GM18909 (cell line): Measurements from ENCODE around the gene USH2A.

ENCODE experiments used
- ATAC-seq: cut with Tn5 transposase; IDR thresholded peaks from one replicate; pipeline ENCODE4 v1.9.1; 2021; ENCODE audit warnings: mild to moderate bottlenecking; ENCODE audit not compliant: unreplicated experiment, poor library complexity

Gene USH2A, protein sequence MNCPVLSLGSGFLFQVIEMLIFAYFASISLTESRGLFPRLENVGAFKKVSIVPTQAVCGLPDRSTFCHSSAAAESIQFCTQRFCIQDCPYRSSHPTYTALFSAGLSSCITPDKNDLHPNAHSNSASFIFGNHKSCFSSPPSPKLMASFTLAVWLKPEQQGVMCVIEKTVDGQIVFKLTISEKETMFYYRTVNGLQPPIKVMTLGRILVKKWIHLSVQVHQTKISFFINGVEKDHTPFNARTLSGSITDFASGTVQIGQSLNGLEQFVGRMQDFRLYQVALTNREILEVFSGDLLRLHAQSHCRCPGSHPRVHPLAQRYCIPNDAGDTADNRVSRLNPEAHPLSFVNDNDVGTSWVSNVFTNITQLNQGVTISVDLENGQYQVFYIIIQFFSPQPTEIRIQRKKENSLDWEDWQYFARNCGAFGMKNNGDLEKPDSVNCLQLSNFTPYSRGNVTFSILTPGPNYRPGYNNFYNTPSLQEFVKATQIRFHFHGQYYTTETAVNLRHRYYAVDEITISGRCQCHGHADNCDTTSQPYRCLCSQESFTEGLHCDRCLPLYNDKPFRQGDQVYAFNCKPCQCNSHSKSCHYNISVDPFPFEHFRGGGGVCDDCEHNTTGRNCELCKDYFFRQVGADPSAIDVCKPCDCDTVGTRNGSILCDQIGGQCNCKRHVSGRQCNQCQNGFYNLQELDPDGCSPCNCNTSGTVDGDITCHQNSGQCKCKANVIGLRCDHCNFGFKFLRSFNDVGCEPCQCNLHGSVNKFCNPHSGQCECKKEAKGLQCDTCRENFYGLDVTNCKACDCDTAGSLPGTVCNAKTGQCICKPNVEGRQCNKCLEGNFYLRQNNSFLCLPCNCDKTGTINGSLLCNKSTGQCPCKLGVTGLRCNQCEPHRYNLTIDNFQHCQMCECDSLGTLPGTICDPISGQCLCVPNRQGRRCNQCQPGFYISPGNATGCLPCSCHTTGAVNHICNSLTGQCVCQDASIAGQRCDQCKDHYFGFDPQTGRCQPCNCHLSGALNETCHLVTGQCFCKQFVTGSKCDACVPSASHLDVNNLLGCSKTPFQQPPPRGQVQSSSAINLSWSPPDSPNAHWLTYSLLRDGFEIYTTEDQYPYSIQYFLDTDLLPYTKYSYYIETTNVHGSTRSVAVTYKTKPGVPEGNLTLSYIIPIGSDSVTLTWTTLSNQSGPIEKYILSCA (N-terminal part only)

DNA sequence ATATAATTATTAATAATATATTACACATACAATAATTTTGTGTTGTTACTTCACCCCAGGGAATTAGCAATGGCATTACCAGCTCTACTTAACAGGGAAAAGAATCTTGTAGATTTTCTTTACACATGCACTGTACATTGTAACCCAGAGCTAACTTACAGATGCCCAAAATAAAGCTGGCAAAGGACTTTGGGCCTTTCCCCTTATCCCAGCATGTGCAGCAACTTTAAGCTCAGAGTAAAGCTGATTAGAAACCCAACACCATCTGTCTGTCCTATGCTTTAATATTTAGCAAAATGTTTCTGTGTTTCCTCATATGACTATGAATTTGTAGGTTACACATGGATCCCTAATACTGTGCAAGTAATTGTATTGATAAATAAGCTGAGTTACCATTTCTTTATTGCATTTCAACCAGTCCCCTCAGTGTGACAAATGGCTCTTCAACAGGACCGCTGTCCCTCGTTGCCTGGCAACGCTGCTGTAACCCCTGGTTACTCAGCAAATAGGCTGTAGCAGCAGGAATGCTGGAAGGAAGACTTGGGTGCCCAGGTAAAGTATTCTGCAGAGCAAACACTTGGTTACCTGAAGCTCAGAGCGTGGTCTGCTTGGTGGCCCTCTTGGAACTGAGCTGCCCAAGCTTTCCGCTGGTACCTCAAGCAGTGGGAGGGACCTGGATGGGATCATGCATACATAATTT is at the start of gene USH2A:
TSS of gene USH2A (minus strand) at position 628 of the 700 bp plus-strand sequence. CDS start 1,112 bp downstream, outside the sequence.
- no peak for ATAC-seq

DNA sequence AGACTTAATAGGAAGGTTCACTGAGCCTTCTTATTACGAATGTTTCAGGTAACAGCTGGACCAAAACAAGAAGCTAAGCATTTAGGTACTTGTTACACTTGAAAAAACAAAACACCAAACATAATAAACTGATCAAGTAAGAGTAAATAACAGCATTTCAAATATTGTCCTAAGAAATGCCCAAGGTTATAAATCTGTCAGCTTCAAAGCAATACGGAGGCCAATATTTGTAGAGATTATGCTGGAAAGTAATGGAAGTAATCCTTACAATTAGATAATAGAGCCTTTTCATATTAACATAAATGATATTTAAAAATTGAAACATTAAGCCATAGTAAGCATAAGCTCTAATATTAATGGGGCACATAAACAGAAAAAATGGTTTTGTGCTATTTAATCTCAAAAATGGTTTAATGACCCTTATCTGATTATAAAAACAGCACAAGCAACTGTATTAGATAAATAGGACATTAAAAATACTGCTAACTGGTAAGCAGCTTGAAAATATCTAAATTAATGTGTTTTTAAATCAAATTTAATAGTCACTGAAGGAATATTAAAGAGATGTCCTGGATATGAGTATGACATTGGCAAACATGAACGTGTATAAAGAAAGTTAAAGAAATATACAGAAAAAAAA is 43.0 kb upstream of the USH2A start:
- ATAC-seq = no peak

DNA sequence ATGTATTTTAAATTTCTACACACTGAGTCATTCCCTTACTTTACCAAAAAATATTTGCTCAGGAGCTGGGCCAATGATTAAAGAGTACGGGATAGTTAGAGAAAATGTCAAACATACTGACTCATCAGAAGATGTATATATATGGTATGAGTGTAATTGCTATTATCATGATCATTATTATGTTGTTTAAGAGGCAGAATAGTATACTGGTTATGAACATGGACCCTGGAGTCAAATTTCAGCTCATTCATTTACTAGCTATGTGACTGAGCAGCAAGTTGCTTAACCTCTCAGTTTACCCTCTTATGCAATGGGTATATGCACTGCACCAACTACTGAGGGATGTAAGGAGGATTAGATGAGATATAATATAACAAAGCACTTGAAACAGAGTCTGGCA is 41.2 kb upstream of the USH2A start:
- ATAC-seq = no peak

DNA sequence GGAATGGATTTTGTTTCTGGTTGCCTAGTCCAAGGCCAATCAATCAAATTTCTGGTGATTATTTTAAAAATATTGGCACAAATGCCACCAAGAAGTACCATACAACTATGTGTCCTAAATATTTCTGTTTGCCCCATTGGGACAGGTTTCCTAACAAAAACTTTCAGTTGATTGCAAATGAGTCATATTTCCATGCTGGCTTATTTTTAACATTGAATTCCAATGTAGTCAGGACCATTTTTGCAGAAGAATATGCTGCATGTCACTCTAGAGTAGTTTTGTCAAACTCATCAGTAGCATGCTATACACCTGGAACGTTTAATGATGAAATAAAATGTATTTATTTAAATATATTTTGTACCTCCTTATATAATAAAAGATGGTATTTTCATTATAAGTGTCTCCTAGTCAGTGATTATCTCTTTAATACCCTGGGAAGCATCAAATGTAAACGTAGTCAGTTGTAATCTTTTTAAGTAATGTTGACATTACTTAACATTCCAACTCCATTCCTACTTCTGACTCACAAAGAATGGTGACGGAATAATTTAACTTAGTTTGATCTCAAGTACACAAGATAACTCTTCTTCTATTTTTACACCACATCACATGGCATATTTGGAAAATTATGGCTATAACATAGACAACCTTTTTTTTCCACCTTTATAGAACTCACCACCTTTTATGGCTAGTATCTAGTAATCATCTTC is 39.0 kb upstream of the USH2A start:
- no peak for ATAC-seq

DNA sequence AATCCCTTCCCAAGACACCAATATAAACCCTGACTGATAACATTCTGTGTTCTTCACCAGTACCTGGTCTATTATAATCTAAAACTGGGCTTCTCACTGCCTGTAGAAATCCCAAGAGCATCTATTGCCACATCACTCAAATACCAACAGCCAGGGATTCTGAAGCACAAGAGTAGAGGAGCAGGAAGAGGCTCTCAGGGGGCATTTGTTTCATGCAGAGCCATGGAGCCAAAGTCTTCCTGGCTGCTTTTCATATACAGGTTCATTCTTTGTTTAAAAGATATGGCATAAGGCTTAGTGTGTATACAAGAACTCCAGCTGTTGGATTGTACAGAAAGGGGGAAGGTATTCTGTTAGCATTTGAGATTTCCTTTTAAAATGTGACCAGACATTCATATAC is 38.2 kb upstream of the USH2A start:
- ATAC-seq = no peak

DNA sequence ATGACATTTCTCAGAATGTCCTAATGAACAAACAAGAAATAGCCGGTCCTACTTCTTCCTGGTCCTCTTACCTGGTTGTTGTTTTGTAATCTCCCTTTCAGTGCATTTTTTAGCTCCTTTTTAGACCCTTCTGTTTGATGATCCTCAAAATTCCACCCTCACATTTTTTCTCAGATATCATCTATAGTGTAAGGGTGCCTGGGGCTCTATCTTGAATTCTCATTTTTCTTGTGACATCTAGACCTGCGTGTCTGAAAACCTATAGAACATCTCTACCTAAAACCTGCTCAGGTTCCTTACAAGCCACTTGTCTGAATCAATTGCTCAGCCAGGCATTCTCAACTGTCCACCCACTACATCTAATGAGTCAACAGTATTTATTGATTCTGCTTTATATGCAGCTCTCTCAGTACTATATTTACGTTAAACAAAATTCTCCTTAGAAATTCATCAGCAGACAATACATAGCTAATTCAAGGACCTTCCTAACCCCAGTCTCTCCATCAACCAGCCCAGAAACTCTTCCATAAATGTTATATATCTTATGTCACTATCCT is 36.5 kb upstream of the USH2A start:
- no peak for ATAC-seq

DNA sequence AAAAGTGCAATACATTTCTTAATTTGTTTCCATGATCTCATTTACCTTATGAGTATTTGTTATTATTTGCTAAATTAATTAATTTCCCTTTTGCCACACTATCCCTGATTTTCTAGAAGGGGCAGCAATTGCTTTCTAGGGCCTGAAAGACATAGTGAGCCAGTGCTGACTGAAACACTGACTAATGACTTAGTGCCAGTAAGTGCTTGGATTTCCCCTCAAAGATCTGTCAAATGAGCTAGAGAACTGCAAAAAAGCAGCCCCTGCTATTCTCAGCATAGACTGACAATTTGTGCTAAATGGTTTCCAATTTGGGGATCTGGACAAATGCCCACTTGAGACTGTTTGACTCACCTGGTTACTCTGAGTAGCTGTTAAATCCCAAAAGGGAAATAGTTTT is 35.6 kb upstream of the USH2A start:
- no peak for ATAC-seq

DNA sequence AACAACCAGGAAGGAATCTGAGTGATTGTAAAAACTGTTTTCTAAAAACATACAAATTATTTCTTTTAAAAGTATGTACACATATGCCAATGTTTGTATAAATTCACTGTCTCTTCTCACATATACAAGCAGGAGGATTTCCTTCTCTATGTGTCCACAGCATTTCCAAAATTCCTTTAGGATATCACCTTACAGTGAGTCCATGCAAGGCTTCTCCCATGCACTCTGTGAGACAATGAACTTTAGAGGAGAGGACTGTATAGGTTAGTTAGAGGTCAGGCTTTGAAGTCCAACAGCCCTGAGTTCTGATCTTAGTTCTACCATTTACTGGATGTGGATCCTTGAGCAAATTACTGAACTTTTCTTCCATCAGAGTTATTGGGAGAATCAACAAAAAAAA is 34.1 kb upstream of the USH2A start:
- ATAC-seq = no peak

DNA sequence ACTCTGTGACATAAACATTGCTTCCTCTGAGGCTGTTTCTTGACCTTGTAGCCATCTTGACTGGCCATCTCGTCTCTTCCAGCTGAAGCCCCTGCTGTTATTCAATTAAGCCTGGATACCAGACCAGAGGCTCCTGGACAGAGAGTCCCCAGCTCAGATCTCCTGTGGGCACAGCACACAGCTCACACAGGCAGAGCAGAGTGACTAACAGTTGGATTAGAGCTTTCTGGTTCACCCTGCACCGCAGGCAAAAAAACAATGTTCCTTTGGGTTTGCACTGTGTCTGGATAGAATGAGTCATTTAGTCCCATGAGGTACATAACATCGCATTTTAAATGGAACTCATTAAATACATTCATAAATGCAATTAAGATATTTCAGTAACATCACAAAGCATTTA is 33.4 kb upstream of the USH2A start:
- no peak for ATAC-seq

DNA sequence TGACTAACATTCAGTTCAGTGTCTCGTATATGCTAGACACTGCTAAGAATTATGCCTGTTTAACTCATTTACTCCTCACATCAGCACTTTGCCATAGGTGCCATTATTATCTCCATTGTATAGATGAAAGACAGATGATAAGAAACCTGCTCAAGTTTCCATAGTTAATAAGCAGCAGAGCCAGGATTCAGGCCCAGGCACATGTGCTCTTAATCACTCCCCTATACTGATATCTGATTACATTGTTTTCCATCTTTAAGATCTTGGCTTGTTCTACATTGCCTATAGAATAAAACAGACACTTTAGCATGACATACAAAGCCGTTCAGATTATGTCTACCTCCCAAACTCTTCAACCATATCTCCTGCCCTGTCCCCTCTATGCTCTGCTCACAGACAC is 30.5 kb upstream of the USH2A start:
- no peak for ATAC-seq

DNA sequence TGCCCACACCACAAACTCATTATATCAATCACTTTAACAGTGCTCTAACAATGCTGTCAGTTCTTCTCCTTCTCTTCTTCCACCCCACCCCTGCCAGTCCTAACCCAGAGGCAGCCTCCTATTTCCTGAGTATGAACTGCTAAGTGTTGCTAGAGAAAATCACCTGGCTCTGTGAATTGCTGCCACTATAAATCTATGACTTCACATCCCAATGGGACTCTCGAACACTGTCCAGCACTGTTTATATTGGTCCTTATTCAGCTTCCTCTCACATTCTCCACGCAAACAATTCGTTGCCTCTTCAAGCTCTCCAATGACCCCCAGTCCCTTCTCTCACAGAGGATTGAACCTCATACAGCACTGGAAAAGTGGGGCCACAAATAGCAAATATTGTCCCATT is 27.0 kb upstream of the USH2A start:
- ATAC-seq = no peak

DNA sequence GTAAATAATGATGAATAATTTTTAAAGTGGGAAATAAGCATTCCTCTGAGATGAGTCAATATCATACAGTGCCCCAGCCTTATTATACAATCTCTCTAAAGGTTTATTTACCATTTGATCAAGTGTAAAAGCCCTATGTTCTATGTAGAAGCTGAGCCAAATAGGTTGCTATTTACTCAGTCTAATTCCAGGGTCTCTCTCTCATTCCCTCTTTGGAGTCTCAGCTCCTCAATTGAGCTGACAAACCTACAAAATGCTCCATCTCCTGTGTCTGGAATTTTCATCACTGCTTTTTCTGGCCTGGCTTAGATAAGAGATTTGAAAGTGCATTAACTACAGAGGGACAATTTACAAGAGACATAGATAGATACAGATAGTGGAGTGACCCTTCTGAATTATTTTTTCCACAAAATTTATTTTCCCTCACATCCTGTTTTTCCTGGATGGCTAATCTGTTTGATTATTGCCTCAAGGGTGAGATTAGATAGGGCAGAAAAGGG is 24.8 kb upstream of the USH2A start:
- ATAC-seq = no peak

DNA sequence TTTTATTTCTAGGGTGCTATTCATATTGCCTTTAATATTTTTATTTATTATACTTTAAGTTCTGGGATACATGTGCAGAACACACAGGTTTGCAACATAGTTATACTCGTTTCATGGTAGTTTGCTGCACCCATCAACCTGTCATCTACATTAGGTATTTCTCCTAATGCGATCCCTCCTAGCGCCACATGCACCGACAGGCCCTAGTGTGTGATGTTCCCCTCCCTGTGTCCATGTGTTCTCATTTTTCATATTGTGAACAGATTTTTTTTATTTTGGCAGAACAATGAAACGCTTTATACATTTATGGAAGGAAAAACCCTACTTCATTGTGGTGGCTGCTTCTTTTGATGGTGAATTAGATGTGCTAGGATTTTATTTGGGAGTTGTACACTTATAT is 14.4 kb upstream of the USH2A start:
- ATAC-seq = no peak

DNA sequence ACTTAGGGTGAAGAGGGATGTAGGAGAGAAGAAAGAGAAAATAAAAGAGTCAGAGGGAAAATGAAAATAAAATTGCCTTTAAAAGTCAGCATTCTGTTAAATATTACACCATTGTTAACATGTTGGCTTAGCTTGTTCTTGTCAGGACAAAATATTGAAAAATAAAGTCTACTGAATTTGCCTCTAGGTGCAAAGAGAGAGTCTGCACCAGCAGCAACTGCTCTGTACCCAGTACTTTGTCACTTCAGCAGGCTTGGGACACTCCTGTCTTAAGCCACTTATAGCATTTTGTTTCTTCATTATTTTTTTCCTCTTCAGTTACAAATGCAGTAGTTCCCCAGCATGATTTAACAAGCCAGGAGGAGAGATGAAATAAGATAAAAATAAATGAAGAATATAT is 11.0 kb upstream of the USH2A start:
- ATAC-seq = no peak

DNA sequence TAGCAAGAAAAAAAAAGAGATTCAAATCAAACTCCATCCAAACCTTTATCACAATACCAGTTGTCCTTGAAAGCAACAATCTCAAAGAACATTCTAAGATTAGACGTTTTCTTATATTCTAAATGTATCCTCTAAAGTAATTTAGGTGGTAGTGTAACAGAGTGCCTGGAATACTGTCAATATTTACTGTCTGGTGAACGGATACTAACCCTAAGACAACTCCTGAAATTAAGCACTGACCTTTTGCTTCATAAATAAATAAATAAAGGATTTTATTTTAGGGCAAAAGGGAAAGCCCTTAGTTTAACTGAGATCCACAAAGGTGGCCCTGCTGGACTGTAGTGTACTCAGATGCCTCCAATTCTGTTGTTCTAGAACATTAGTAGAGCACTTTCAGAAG is 9.9 kb upstream of the USH2A start:
- ATAC-seq = no peak

DNA sequence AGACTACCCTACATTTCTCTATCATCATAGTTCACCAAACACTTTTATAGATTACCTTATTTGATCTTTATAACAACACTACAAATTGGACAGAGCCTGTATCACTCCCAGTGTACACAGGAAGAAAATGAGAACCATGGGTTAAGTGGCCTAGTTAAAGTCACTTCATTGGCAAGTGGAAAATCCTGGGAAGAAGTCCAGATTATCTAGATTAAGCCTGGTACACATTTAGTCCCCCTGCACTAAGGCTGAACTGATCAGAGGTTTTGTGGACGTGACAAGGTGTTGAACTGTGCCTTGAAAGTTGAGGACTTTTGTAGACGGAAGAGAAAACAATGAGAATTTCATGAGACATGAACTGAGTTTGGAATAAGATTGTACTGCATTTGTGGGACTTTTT is 7.5 kb upstream of the USH2A start:
- no peak for ATAC-seq

DNA sequence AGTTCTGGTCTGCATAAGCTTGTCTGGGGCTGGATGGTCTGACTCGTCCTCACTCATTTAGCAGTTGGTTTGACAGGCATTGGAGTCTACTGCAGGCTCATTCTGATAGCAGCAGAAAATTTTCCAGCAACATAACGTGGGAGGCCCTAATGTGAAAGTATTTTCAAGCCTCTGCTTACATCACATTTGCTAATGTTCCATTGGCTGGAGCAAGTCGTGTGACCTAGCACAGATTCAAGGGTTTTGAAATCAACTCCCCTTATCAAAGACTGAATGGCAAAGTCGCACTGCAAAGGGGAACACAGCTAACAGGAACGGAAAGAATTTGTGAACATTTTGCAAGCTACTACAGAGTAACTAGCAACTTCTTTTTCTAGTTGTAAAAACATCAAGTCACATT is 2.3 kb upstream of the USH2A start:
- no peak for ATAC-seq

DNA sequence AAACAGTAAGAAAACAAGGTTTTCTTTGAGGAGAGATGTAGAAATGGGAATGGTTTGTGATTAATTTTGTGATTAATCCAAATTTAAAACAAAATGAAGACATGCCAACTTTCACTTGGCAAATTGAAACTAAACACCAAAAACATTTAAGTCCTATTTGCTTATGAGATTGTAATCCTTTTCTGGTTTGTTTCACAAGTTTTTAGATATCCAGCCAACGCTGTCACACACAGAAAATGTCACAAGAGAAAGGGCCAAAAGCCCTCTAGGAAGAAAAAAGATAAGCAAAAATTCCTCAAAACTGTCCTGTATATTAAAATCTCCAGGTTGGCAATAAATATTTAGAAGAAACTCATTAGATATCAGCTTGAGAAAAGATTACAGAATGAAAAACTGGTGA is 2.5 kb downstream of the USH2A start:
- no peak for ATAC-seq

DNA sequence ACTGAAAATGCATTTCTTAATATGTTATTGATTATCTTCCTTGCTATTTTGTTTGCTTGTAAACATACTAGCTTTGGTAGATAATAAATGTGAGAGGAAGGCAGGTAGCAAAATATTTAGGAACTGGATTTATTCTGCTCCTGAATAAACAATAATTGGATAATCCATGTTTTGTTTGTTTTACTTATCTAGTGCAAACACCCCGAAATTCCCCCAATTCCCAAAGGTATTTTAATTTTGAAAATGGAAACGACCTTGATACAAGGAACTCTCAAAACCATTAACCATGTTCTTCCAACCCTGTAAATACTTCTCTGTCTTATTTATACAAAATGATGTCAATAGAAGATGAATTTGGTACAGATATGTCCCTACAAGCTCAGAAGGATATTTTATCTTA is 3.0 kb downstream of the USH2A start:
- no peak for ATAC-seq
